Measurements from ENCODE around the gene FAM83B.

The FAM83B gene

DNA sequence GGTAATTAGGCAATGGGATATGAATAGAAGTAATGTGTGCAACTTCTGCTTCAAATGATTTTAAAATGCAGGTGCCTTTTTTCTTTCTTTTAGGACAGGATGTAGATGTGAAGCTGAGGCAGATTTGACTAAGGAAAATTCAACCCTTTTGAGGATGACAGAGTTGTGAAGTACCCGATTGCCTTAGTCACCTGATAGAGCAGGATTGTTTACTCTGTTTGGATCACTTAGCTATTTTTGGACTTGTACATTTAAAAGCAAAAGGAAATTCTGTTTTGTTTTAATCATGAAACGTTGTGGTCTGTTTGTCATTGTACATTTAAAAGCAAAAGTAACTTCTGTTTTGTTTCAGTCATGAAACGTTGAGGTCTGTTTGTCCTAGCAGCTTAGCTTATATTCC lies 143.4 kb downstream of the FAM83B start:
- H3K4me3 ChIP-seq (ENCODE audit: low read depth in 1 of 2, low read length in 1 of 2): no peak overlapping the region
- TF ChIP-seq, protein P1, sequence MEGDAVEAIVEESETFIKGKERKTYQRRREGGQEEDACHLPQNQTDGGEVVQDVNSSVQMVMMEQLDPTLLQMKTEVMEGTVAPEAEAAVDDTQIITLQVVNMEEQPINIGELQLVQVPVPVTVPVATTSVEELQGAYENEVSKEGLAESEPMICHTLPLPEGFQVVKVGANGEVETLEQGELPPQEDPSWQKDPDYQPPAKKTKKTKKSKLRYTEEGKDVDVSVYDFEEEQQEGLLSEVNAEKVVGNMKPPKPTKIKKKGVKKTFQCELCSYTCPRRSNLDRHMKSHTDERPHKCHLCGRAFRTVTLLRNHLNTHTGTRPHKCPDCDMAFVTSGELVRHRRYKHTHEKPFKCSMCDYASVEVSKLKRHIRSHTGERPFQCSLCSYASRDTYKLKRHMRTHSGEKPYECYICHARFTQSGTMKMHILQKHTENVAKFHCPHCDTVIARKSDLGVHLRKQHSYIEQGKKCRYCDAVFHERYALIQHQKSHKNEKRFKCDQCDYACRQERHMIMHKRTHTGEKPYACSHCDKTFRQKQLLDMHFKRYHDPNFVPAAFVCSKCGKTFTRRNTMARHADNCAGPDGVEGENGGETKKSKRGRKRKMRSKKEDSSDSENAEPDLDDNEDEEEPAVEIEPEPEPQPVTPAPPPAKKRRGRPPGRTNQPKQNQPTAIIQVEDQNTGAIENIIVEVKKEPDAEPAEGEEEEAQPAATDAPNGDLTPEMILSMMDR (IDR thresholded peaks at IDR 0.05): no peak
- H3K9me3 ChIP-seq: no peaks in the 10 kb centered on the region
- H3K36me3 ChIP-seq: no peaks in the 10 kb centered on the region
- no peak overlapping the region for H3K27ac ChIP-seq
- no peaks in the 10 kb centered on the region for H3K4me1 ChIP-seq (ENCODE audit: control insufficient read depth in 1 of 2, insufficient read depth in 1 of 2, low read depth in 1 of 2, low read length in 1 of 2)
- no peaks in the 10 kb centered on the region for H3K27me3 ChIP-seq
